Activated T-cell treated with anti-CD3 and anti-CD28 coated beads for 4 hours (primary cell): ENCODE results near the gene HMCN2.
"Not testable (repeated sequence)": the region's sequence is repeated elsewhere in the genome, so short reads cannot be mapped to it uniquely, and the experiment has no call there.

ENCODE experiments used
- DNase-seq: peaks from one replicate; pipeline ENCODE4 v3.0.0-alpha.2; 2020

HMCN2 gene

GRCh38 chr9:130331573-130331972, 66.0 kb downstream of the HMCN2 start:
- no peak for DNase-seq

DNA sequence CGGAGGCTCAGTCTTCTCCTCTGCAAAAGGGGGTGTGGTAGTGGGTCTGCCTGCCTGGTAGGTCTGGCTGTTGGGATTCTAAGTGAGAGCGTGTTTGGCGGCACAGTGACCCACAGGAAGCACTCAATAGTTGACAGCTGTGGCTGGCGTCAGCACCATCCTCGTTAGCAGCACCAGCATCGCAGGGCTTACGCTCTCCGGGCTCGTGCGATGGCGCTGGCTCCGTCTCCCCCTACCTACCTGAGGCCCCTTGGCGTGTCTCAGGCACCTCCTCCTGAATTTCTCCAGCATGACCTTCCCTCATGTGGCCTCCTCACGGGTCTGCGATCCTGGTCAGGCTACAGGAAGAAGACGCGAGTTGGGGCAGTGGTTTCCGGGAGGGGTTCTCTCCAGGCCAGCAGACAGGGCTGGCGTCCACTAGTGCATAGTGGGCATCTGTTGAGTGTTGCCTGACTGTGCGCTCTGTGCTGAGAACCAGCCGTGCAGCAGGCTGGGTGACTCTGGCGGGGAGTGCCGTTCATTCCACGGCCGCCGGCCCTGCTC, 66.9 kb downstream of the HMCN2 start:
- DNase-seq = no peak

DNA sequence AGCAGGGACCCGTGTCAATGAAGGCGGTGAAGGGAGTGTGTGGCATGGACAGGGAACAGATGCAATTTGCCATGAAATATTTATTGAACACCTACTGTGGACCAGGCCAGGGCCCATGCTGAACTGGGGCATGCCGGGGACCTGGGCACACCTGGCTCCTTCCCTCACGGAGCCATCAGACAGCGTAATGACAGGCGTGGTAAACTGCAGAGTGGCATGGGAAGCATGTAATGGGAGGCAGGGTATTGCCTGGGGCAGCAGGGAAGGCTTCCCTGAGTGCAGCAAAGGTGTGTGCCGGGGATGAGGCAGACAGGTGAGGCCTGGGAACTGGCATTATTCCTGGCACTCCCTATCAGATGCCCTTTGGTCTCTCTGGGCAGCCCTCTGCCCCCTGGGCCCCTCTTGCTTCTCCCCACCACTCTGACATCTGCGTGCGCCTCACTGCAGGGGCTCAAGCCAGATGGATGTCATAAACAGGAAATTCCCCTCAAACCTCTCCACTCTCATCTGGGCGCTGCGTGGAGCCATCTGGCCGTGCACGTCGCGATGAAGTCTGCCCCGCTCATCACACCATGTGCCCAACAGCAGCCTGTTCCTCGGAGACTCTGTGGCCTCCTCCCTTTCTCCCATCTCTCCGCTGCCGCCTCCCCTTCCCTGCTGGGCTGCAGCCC, 67.6 kb downstream of the HMCN2 start:
- DNase-seq = no peak

DNA sequence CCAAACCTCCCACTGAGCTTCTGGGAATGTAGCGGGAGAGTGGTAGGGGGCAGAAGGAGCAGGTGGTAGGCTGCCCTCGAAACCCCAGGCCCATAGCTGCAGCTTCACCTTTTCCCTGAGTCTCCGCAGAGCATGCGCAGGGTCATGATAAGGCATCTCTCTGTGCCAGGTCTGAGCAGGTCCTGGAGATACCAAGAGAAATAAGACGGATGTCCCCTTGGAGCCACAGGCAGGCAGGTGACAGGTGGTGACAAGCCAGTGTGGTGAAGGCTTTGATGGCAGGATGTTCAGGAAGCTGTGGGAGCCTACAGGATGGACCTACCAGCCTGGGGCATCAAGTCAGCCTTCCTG, 68.1 kb downstream of the HMCN2 start:
- DNase-seq = no peak

- no peak for DNase-seq
Measured at GRCh38 chr9:130334915-130335314, 69.4 kb downstream of the HMCN2 start.

- no peak for DNase-seq
Measured at GRCh38 chr9:130336027-130336610, 70.6 kb downstream of the HMCN2 start.

DNA sequence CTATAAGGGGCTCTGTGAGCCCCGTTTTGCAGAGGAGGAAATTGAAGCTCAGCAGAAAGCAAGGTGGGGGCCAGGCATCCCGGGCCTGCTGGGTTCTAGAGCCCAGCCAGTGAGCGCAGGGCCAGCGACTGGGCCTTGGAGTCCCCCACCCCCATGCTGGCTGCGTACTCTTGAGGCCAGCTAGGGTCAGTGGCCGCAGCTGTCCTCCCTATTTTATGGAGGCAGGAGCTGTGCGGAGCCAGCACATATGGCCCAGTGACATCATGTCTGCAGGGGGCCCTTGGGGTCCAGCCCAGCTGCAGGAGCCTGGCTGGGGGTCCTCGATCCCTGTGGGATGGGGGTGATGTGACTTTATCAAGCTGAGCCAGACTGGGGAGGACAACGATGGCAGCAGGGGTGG, 71.3 kb downstream of the HMCN2 start:
- no peak for DNase-seq

DNA sequence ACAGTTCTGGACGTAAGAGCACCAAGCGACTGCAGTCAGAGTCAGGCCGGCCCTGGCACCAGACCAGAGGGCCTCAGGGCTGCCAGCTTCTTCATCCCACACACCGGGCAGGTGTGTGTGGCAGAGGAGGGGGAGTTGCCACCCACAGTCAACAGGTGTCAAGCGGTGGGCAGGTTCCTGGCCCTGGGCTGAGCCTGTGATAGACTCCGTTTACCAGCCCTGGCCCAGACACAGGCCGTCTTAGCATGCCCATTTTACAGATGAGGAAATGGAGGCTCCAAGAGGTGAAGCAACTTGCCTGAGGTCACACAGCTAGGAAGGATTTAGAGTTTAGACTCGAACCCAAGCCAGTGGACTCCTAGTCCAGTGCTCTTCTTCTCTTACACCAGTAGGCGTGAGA, 71.8 kb downstream of the HMCN2 start:
- DNase-seq = no peak

GRCh38 chr9:130337784-130338380, 72.3 kb downstream of the HMCN2 start:
- no peak for DNase-seq

DNA sequence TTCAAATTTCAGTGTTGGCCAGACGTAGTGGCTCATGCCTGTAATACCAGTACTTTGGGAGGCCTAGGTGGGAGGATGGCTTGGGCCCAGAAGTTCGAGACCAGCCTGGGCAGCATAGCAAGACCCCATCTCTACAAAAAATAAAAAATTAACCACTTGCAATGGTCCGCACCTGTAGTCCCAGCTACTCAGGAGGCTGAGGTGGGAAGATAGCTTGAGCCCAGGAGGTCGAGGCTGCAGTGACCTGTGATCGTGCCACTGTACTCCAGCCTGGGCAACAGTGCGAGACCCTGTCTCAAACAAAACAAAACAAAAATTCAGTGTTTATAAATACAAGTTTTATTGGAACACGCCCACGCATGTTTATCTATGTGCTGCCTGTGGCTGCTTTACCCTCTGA, 73.3 kb downstream of the HMCN2 start:
- not testable (repeated sequence) for DNase-seq

DNA sequence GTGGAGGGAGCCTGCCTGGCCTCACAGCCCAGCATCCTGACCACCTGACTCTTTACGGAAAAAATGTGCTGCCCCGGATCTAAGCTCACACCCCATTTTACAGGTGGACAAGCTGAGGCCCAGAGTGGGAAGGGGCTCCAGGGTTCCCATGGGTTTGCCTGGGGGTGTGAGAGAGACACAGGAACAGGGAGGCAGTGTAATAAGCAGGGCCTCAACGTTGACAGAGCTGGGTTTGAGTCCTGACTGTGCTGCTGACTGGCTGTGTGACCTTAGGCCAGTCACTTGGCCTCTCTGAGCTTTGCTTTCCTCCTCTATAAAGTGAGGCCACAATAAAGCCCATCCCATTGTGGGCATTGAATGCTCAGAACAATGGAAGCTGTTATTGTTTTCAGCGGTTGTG, 73.7 kb downstream of the HMCN2 start:
- DNase-seq = no peak

DNA sequence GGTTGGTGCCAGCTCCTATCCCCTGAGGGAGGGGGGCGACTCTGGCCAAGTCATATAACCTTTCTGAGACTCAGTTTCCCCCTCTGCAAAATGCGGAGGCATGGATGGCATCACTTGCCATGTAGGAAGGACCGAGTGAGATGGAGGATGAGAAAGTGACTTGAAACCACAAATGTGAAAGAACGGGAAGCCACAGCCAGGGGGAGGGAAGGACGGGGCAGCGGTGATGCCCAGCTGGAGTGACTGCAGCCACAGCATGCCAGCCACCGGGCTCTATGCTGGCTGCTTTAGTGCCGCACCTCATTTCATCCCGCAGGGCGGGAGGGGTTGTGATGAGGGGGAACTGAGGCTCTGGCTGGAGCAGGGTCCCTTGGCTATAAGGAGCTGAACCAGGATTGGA, 74.5 kb downstream of the HMCN2 start:
- no peak for DNase-seq

- not testable (repeated sequence) for DNase-seq
Measured at GRCh38 chr9:130340557-130340956, 75.0 kb downstream of the HMCN2 start.

DNA sequence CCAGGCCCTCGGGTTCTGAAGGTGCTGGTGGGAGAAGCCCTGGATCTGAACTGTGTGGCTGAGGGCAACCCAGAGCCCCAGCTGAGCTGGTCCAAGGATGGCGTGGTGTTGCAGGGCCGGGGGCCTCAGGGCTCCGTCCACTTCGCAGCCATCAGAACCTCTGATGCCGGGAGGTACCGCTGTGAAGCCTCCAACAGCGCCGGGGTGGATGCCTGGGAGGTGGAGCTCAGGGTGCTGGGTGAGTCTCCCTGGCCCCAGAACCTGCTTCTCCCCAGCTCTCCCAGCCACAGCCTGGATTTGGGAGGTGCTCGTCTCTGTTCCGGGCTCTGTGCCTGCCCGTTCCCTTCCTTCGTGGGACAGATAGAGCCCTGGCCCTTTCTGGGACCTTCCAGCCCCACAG, 75.6 kb downstream of the HMCN2 start:
- DNase-seq = no peak

GRCh38 chr9:130341839-130342713, 76.5 kb downstream of the HMCN2 start:
- no peak for DNase-seq

DNA sequence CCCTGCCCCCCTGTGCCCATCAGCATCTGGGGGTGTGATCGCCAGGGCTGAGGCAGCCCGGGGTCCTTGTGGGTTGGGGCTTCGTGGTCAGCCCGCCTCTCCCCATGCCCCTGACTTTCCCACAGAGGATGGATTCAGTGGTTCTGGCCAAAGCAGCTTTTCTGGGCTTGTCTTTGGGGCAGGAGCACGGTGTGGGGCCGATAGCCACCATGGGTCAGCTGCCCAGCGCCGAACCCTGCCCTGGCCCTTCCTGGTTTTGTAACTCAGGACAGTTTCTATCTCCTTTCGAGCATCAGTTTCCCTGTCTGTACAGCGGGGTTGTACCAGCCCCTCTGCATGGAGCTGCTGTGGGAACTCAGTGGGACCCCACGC, 77.1 kb downstream of the HMCN2 start:
- no peak for DNase-seq

DNA sequence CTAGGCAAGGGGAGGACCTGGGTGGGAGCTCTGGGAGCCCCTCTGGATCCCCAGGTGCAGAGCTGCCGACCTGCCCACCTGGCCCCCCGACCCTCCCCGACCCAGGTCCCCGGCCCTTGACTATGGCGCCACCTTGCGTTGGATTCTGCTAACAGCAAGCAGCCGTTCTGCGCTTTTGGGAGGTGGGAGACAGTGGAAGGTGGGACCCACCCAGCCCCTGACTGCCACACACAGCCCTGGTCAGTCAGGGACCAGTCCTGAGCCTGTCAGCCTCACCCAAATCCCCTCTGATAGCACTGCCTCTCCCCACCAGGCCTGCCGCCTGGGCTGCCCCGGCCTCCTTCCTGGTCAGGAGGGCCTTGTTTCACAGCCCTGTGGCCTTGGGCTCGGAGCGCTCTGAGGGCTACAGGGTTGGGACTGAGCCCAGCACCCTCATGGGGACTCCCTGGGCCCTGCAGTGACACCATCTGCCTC, 77.9 kb downstream of the HMCN2 start:
- DNase-seq = peak; percentile 23

DNA sequence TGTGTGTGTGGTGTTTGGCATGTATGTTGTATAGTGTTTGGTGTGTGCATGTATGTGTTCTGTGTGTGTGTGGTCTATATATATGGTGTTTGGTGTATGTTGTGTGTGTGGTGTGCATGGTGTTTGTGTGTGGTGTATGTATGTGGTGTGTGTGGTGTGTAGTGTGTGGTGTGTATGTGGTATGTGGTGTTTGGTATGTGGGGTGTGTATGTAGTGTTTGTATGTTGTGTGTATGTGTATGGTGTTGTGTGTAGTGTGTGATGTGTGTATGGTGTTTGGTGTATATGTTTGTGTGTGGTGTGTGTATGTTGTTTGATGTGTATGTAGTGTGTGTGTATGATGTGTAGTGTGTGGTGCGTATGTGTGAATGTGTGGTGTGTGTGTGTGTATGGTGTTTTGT, 78.8 kb downstream of the HMCN2 start:
- DNase-seq = no peak

DNA sequence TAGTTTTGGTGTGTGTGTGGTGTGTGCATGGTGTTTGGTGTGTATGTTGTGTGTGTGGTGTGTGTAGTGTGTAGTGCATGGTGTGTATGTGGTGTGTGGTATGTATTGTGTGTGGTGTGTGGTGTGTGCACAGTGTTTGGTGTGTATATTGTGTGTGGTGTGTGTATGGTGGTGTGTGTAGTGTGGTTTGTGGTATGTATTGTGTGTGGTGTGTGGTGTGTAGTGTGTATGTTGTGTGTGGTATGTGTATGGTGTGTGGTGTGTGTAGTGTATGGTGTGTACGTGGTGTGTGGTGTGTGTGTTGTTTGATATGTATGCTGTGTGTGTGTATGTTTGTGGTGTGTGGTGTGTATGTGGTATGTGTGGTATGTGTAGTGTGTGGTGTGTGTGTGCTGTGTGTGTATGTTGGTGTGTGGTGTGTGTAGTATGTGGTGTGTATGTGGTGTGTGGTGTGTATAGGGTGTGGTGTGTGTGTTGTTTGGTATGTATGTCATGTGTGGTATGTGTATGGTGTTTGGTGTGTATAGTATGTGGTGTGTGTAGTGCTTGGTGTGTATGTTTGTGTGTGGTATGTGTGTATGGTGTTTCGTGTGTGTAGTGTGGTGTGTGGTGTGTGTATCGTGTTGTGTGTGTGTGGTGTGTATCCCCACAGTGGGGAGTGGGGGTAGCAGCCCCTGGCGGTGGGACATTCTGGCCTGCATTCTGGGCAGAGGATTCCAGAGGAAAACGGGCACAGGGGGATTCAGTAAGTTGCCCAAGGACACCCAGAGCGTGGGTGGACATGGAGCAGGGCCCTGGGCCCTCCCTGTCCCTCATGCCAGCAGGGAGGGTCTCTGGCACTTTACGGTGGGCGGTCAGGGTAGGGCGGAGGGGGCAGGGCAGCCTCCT, 79.7 kb downstream of the HMCN2 start:
- DNase-seq = no peak

- no peak for DNase-seq
Measured at GRCh38 chr9:130345897-130346385, 80.4 kb downstream of the HMCN2 start.

- no peak for DNase-seq
Measured at GRCh38 chr9:130346431-130346830, 80.9 kb downstream of the HMCN2 start.

- DNase-seq = no peak
Measured at GRCh38 chr9:130347036-130347435, 81.5 kb downstream of the HMCN2 start.
